Thymus (tissue), 11 donors: ENCODE results near the gene DBH. TPM values are rescaled to one million over a fixed set of nuclear protein-coding genes. Genes with fewer than 3 reads are reported as not detected.

Experiments
- DNase-seq, 9 donors: peaks; one replicate each; pipeline ENCODE4 v3.0.0-alpha.2; 2013; ENCODE audit warnings: low spot score in 9 of 9, low read depth in 6 of 9, missing footprints in 1 of 9
- H3K27ac ChIP-seq, 2 donors: one replicate each; pipeline ENCODE4 v1.5.1; 2013; ENCODE audit warnings: control low read depth in 1 of 2, low read depth in 1 of 2, low read length in 1 of 2, mild to moderate bottlenecking in 1 of 2, moderate library complexity in 1 of 2
- H3K27me3 ChIP-seq, 2 donors: one replicate each; pipeline ENCODE4 v1.5.1; 2013; ENCODE audit warnings: low read length in 1 of 2; ENCODE audit not compliant: control insufficient read depth in 2 of 2, insufficient read depth in 1 of 2
- H3K36me3 ChIP-seq, 2 donors: one replicate each; pipeline ENCODE4 v1.5.1; 2013; ENCODE audit warnings: low read length in 1 of 2, mild to moderate bottlenecking in 1 of 2, moderate library complexity in 1 of 2; ENCODE audit not compliant: control insufficient read depth in 2 of 2, insufficient read depth in 2 of 2
- H3K4me1 ChIP-seq, 2 donors: one replicate each; pipeline ENCODE4 v1.5.1; 2013; ENCODE audit warnings: low read length in 2 of 2; ENCODE audit not compliant: control insufficient read depth in 2 of 2, insufficient read depth in 2 of 2
- H3K4me3 ChIP-seq, 2 donors: one replicate each; pipeline ENCODE4 v1.5.1; 2013; ENCODE audit warnings: low read length in 2 of 2, control low read depth in 1 of 2, mild to moderate bottlenecking in 1 of 2
- H3K9me3 ChIP-seq, 2 donors: one replicate each; pipeline ENCODE4 v1.5.1; 2013; ENCODE audit warnings: low read length in 1 of 2, mild to moderate bottlenecking in 1 of 2; ENCODE audit not compliant: control insufficient read depth in 2 of 2, insufficient read depth in 1 of 2
- WGBS: extraction: QIAGEN DNeasy Blood & Tissue Kit; methylation state at CpG from one replicate; pipeline ENCODE4 v1.1.7; 2013; 5-methylcytosine and 5-hydroxymethylcytosine counted together
- polyA plus RNA-seq: library from polyadenylated mRNA; stranded (reverse); fragments of 200-250 nt; gene quantifications from one replicate; pipeline ENCODE4 v1.2.3, GENCODE V29; 2013
- total RNA-seq: library from RNA; stranded (reverse); fragments of 120-200 nt; gene quantifications from one replicate; pipeline ENCODE4 v1.2.4, GENCODE V29; 2013
- donor health status: healthy.

The DBH gene
- total and polyA plus RNA-seq, 2 donors = 0.25 to 0.28 TPM

- H3K36me3 ChIP-seq = no peaks in the 10 kb centered on the region
- H3K4me1 ChIP-seq = peaks cover 5 to 60% of the 10 kb centered on the region in 2 donors
- peaks cover 24 to 54% of the 10 kb centered on the region in 2 donors for H3K27me3 ChIP-seq
- no peak overlapping the region for H3K27ac ChIP-seq
- WGBS = 91% methylated on average over 26 of the region's 26 CpGs
- H3K4me3 ChIP-seq = no peak overlapping the region
- H3K9me3 ChIP-seq = peaks cover 0 to 10% of the 10 kb centered on the region in 2 donors
- no peak for DNase-seq
These were observed 25.8 kb downstream of the DBH start for GRCh38 chr9:133661846-133662540.

GRCh38 chr9:133664173-133665050 is 28.2 kb downstream of the DBH start:
- Histone ChIP-seq H3K27ac (no peak overlapping the region), H3K9me3 (no peaks in the 10 kb centered on the region), H3K27me3 (peaks cover 5 to 37% of the 10 kb centered on the region in 2 donors), H3K36me3 (peaks cover 0 to under 1% of the 10 kb centered on the region in 2 donors), H3K4me1 (peaks cover 4 to 36% of the 10 kb centered on the region in 2 donors), H3K4me3 (no peak overlapping the region)
- DNase-seq = peak in 5 of 9 donors; percentile 49 to 78 (median 55)
- WGBS = 78% methylated on average over 27 of the region's 27 CpGs

- WGBS = 96% methylated on average over 13 of the region's 13 CpGs
- Histone ChIP-seq H3K9me3 (no peaks in the 10 kb centered on the region), H3K27me3 (peaks cover 0 to 30% of the 10 kb centered on the region in 2 donors), H3K27ac (no peak overlapping the region), H3K4me1 (peaks cover 4 to 29% of the 10 kb centered on the region in 2 donors), H3K4me3 (no peak overlapping the region), H3K36me3 (peaks cover 0 to 4% of the 10 kb centered on the region in 2 donors)
- DNase-seq = no peak
These were observed 28.9 kb downstream of the DBH start for GRCh38 chr9:133665096-133665495.

- Histone ChIP-seq H3K27ac (no peak overlapping the region), H3K36me3 (peaks cover 0 to 4% of the 10 kb centered on the region in 2 donors), H3K4me1 (peaks cover 4 to 25% of the 10 kb centered on the region in 2 donors), H3K27me3 (peaks cover 0 to 26% of the 10 kb centered on the region in 2 donors), H3K9me3 (no peaks in the 10 kb centered on the region), H3K4me3 (no peak overlapping the region)
- DNase-seq = no peak
- WGBS = 97% methylated on average over 12 of the region's 12 CpGs
These were observed 29.4 kb downstream of the DBH start for GRCh38 chr9:133665535-133665934.

- Histone ChIP-seq H3K4me3 (no peak overlapping the region), H3K36me3 (peaks cover 0 to 4% of the 10 kb centered on the region in 2 donors), H3K27ac (no peak overlapping the region), H3K27me3 (peaks cover 0 to 22% of the 10 kb centered on the region in 2 donors), H3K9me3 (no peaks in the 10 kb centered on the region), H3K4me1 (peaks cover 4 to 25% of the 10 kb centered on the region in 2 donors)
- WGBS = 95% methylated on average over 9 of the region's 9 CpGs
- no peak for DNase-seq
These were observed 30.2 kb downstream of the DBH start for GRCh38 chr9:133666387-133666786.

GRCh38 chr9:133666845-133667244 is 30.7 kb downstream of the DBH start:
- DNase-seq = no peak
- peaks cover 0 to under 1% of the 10 kb centered on the region in 2 donors for H3K9me3 ChIP-seq
- H3K36me3 ChIP-seq = peaks cover 0 to 4% of the 10 kb centered on the region in 2 donors
- WGBS = 90% methylated on average over 11 of the region's 11 CpGs
- H3K27ac ChIP-seq = no peak overlapping the region
- H3K4me3 ChIP-seq = no peak overlapping the region
- peaks cover 4 to 25% of the 10 kb centered on the region in 2 donors for H3K4me1 ChIP-seq
- peaks cover 0 to 21% of the 10 kb centered on the region in 2 donors for H3K27me3 ChIP-seq

- H3K9me3 ChIP-seq = peaks cover 0 to 3% of the 10 kb centered on the region in 2 donors
- no peak for DNase-seq
These were observed 31.7 kb downstream of the DBH start for GRCh38 chr9:133667759-133668450.

GRCh38 chr9:133669182-133669801 is 33.1 kb downstream of the DBH start:
- Histone ChIP-seq H3K4me3 (no peak overlapping the region), H3K36me3 (peaks cover 0 to 4% of the 10 kb centered on the region in 2 donors), H3K9me3 (peaks cover 0 to 3% of the 10 kb centered on the region in 2 donors), H3K27ac (no peak overlapping the region), H3K4me1 (peaks cover 4 to 15% of the 10 kb centered on the region in 2 donors), H3K27me3 (peaks cover 0 to 8% of the 10 kb centered on the region in 2 donors)
- no peak for DNase-seq
- WGBS = 96% methylated on average over 14 of the region's 16 CpGs

More at GRCh38 chr9:133667759-133668450, 31.7 kb downstream of the DBH start:
- WGBS = 83% methylated on average over 17 of the region's 17 CpGs
- Histone ChIP-seq H3K4me3 (no peak overlapping the region), H3K4me1 (peaks cover 4 to 19% of the 10 kb centered on the region in 2 donors), H3K36me3 (peaks cover 0 to 4% of the 10 kb centered on the region in 2 donors), H3K27me3 (peaks cover 0 to 11% of the 10 kb centered on the region in 2 donors), H3K27ac (no peak overlapping the region)
